Activated CD4-positive, alpha-beta T cell treated with anti-CD3 and anti-CD28 coated beads, Interleukin-2, amount 50 U/mL, for 4 hours (primary cell): ENCODE results near the gene CRK.
"Not testable (repeated sequence)": the region's sequence is repeated elsewhere in the genome, so short reads cannot be mapped to it uniquely, and the experiment has no call there.

Experiments used
- DNase-seq, 2 experiments: peaks; one replicate each; pipeline ENCODE4 v3.0.0-alpha.2; 2020

Gene CRK

DNA sequence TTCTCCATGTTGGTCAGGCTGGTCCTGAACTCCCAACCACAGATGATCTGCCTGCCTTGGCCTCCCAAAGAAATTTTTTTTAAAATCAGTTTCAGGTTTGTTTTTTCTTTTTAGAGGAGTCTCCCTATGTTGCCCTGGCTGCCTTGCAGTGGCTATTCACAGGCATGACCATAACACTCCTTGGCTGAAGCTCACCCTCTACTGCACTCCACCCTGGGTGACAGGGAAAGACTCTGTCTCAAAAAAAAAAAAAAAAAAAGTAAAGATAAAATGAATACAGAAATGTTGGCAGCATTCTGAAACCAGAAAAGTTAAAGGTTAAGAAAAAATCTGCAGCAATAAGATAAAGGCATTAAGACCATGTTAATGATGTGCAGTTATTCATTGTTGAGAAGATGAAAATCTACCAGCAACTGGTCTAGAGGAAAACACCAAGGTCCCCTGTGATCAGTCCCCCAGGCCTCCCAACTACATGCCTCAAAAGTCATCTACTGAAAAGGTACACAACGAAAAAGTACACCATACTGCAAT is 71.1 kb downstream of the CRK start:
- DNase-seq: no peak

GRCh38 chr17:1379930-1380313 is 76.1 kb downstream of the CRK start:
- no peak for DNase-seq

DNA sequence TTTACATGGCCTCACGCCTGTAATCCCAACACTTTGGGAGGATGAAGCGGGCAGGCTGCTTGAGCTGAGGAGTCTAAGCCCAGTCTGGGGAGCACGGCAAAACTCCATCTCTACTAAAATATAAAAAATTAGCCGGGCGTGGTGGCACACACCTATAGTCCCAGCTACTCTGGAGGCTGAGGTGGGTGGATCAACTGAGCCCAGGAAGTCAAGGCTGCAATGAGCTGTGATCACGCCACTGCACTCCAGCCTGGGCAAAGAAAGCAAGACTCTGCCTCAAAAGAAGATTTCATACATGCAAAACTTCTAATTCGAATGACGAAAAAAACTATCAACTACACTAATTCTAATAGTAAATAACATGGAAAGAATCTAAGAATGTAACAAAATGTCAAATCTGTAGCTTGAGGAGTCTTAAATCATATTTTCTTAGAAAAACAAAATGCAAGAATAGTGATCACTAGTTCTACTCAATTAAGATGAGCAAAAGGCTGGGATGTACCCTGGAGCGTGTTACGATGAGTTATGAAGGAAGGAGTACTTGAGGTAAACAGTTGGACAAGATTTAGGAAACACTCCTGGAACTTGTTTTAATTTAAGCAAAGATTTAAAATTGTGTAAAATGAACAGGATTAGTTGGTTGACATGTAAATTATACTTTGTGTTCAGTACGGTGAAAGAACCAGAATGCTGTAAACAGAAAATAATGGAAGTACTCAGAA is 76.7 kb downstream of the CRK start:
- DNase-seq: no peak

DNA sequence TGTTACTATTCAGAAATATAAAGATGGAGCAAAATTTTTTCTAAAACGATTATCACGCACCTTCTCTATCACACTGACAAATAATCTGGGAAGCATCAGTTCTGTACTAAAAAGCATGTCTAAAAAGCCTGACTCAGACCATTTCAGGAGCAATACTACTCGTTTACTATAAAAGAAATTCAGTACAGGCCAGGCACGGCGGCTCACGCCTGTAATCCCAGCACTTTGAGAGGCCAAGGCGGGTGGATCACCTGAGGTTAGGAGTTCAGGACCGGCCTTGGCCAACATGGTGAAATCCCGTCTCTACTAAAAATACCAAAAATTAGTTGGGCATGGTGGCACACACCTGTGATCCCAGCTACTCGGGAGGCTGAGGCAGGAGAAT is 77.6 kb downstream of the CRK start:
- DNase-seq: not testable (repeated sequence)

DNA sequence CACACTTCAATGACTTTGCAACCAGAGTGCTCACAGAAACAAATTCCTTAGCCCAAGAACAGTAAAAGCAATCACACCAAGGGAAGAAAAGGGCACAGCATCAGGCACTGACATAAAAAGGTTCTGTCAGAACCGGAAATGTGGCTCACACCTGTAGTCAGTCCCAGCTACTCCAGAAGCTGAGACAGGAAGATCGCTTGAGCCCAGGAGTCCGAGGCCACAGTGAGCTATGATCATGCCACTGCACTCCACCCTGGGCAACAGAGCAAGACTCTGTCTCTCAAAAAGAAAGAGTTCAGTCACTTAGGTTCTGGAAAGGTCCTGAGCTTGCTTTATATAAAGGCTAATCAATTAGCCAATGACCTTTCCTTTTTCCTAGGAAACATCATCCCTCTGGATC is 78.7 kb downstream of the CRK start:
- DNase-seq: no peak

GRCh38 chr17:1376061-1376460 is 80.0 kb downstream of the CRK start:
- DNase-seq: no peak

DNA sequence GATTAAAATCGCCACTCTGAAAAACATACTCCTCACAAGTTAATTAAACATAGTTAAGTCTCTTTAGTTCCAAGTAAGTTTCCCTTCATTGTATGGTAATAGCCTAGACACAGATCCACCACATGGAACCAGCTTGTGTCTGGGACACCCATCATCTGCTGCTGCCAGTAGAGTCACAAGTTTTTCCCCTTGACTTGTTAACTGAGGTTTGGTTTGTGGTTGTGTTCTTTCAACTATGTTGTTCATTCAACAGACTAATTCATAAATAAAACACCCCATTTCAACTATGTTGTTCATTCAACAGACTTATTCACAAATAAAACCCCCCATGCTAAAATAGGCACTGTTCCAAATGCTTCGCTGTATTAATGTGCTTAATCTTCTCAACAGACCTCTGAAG is 80.4 kb downstream of the CRK start:
- DNase-seq: no peak

GRCh38 chr17:1374431-1375177 is 81.4 kb downstream of the CRK start:
- DNase-seq: no peak

DNA sequence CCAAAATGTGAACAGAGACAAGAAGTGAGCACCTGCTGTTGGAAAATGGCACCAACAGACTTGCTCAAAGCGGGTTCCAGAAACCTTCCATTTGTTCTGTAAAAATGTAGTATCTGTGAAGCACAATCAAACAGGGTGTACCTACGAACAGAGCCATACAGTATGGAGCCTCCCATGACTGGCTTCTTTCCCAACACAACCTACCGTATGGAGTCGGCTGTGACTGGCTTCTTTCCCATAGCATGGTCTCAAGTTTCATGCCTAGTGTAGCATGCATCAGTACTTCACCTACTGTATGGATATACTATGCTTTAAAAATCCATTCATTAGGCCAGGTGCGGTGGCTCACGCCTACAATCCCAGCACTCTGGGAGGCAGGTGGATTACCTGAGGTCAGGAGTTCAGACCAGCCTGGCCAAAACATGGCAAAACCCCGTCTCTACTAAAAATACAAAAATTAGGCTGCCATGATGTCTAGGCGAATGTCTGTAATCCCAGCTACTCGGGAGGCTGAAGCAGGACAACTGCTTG is 82.3 kb downstream of the CRK start:
- DNase-seq: no peak

- DNase-seq: no peak
Measured at GRCh38 chr17:1372618-1373017, 83.4 kb downstream of the CRK start.

GRCh38 chr17:1371893-1372590 is 84.0 kb downstream of the CRK start:
- no peak for DNase-seq
